Neutrophil (primary cell): ENCODE data around the gene PCGF6.

Experiments
- H3K27ac ChIP-seq: fragments of 200-600 bp; sonication (generic); 2 replicates; pipeline ENCODE4 v1.5.1; 2016; ENCODE audit warnings: mild to moderate bottlenecking, moderate library complexity
- H3K27me3 ChIP-seq: fragments of 200-600 bp; sonication (generic); 2 replicates; pipeline ENCODE4 v1.6.0; 2016; ENCODE audit warnings: mild to moderate bottlenecking
- H3K36me3 ChIP-seq: fragments of 200-600 bp; sonication (generic); 2 replicates; pipeline ENCODE4 v1.5.1; 2017
- H3K4me1 ChIP-seq, 2 experiments: fragments of 200-600 bp in 1 of 2; sonication (generic) in 1 of 2; 1 replicate in 1 of 2; 2 replicates in 1 of 2; pipeline versions ENCODE4 v1.5.1 to v1.6.1; 2013 to 2016; ENCODE audit warnings: low read depth in 1 of 2, low read length in 1 of 2, mild to moderate bottlenecking in 1 of 2, moderate library complexity in 1 of 2; ENCODE audit not compliant: control insufficient read depth in 1 of 2, insufficient read depth in 1 of 2
- H3K4me3 ChIP-seq, 2 experiments: fragments of 200-600 bp in 1 of 2; sonication (generic) in 1 of 2; 1 replicate in 1 of 2; 2 replicates in 1 of 2; pipeline ENCODE4 v1.5.1; 2013 to 2016; ENCODE audit warnings: low read depth in 1 of 2, low read length in 1 of 2, mild to moderate bottlenecking in 1 of 2, moderate library complexity in 1 of 2
- H3K9me3 ChIP-seq: fragments of 200-600 bp; sonication (generic); 2 replicates; pipeline ENCODE4 v1.5.1; 2016
- CTCF ChIP-seq: fragments of 200-600 bp; sonication (generic); IDR thresholded peaks from 2 replicates; pipeline ENCODE4 v1.5.1; 2016; ENCODE audit warnings: antibody characterized with exemption

The PCGF6 gene

GRCh38 chr10:103254538-103255325, 96.2 kb downstream of the PCGF6 start:
- no peak for TF ChIP-seq CTCF

GRCh38 chr10:103254113-103254512, 96.8 kb downstream of the PCGF6 start:
- TF ChIP-seq CTCF = no peak
- Histone ChIP-seq H3K4me3 (no peak overlapping the region), H3K27ac (no peak overlapping the region)

More at GRCh38 chr10:103254538-103255325, 96.2 kb downstream of the PCGF6 start:
- Histone ChIP-seq H3K27ac (no peak overlapping the region), H3K27me3 (no peaks in the 10 kb centered on the region), H3K4me1 (no peaks in the 10 kb centered on the region), H3K9me3 (no peaks in the 10 kb centered on the region), H3K36me3 (no peaks in the 10 kb centered on the region), H3K4me3 (no peak overlapping the region)

More at GRCh38 chr10:103254113-103254512, 96.8 kb downstream of the PCGF6 start:
- Histone ChIP-seq H3K36me3 (no peaks in the 10 kb centered on the region), H3K9me3 (no peaks in the 10 kb centered on the region), H3K4me1 (no peaks in the 10 kb centered on the region), H3K27me3 (no peaks in the 10 kb centered on the region)
